ENCODE measurements around the gene SLC25A26. TPM values are rescaled to one million over a fixed set of nuclear protein-coding genes. Genes with fewer than 3 reads are reported as not detected.
"Not testable (repeated sequence)": the region's sequence is repeated elsewhere in the genome, so short reads cannot be mapped to it uniquely, and the experiment has no call there.

SLC25A26 gene
- total RNA-seq, 1 donor from 2014 or later, result 18.9 TPM

DNA sequence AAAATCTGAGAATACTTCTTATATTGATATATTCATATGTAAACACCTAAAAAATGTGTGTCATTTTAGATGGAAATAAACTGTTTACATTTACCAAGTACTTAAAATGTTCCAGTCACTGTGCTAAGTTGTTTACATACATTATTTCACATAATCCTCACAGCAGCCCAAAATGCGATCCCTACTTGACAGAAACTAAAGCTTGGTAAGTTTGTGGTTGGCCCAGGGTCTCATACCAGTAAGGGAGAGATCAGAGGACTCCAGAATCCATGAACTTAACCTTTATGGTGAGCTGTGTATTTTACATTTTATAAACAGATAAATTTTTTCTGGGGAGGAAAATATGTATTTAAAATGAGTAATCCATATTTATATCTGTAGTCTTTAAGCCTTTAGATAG, 51.2 kb downstream of the SLC25A26 start:
- Mint-ChIP-seq H3K9me3 (ENCODE audit: unreplicated experiment) (no peaks in the 10 kb centered on the region), H3K4me3 (ENCODE audit: unreplicated experiment) (no peak overlapping the region)
- no peak for DNase-seq (ENCODE audit: low spot score)

DNA sequence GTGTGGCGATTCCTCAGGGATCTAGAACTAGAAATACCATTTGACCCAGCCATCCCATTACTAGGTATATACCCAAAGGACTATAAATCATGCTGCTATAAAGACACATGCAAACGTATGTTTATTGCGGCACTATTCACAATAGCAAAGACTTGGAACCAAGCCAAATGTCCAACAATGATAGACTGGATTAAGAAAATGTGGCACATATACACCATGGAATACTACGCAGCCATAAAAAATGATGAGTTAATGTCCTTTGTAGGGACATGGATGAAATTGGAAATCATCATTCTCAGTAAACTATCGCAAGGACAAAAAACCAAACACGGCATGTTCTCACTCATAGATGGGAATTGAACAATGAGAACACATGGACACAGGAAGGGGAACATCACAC, 54.0 kb downstream of the SLC25A26 start:
- not testable (repeated sequence) for H3K4me1 Mint-ChIP-seq (ENCODE audit: unreplicated experiment); H3K4me3 Mint-ChIP-seq (ENCODE audit: unreplicated experiment); H3K27ac Mint-ChIP-seq (ENCODE audit: unreplicated experiment); DNase-seq (ENCODE audit: low spot score); H3K27me3 Mint-ChIP-seq (ENCODE audit: unreplicated experiment); H3K36me3 Mint-ChIP-seq (ENCODE audit: low read depth, unreplicated experiment); H3K9me3 Mint-ChIP-seq (ENCODE audit: unreplicated experiment)

More for the DNA sequence above, 51.2 kb downstream of the SLC25A26 start:
- Mint-ChIP-seq H3K36me3 (ENCODE audit: low read depth, unreplicated experiment) (no peaks in the 10 kb centered on the region), H3K4me1 (ENCODE audit: unreplicated experiment) (no peaks in the 10 kb centered on the region), H3K27me3 (ENCODE audit: unreplicated experiment) (peaks cover 1% of the 10 kb centered on the region), H3K27ac (ENCODE audit: unreplicated experiment) (no peak overlapping the region)
- TF ChIP-seq, protein P1, sequence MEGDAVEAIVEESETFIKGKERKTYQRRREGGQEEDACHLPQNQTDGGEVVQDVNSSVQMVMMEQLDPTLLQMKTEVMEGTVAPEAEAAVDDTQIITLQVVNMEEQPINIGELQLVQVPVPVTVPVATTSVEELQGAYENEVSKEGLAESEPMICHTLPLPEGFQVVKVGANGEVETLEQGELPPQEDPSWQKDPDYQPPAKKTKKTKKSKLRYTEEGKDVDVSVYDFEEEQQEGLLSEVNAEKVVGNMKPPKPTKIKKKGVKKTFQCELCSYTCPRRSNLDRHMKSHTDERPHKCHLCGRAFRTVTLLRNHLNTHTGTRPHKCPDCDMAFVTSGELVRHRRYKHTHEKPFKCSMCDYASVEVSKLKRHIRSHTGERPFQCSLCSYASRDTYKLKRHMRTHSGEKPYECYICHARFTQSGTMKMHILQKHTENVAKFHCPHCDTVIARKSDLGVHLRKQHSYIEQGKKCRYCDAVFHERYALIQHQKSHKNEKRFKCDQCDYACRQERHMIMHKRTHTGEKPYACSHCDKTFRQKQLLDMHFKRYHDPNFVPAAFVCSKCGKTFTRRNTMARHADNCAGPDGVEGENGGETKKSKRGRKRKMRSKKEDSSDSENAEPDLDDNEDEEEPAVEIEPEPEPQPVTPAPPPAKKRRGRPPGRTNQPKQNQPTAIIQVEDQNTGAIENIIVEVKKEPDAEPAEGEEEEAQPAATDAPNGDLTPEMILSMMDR (IDR thresholded peaks at IDR 0.05; ENCODE audit: unreplicated experiment), result no peak

DNA sequence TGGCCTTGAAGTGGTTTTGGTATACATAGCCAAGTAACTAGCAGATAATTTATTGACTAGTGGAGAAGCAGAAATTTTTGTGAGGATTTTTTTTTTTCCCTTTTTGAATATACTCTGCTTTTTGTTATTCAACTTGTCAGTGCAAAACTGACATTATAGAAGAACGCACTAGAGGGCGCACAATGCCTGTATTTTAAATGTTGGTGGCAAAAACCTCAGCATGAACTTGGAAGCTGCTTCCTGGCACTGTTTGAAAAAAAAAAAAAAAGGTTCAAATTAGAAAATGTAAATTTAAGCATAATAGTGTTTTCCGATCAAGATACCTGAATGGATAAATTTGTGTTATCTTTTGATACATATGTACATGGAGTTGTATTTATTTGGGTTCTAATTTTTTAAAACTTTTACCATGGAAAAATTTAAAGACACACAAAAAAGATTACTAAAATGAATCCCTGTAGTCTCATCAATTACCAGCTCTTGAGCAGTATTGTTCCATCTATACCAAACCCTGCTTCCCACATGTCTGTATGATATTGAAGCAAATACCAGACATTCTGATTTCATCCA, 56.0 kb downstream of the SLC25A26 start:
- Mint-ChIP-seq H3K4me1 (ENCODE audit: unreplicated experiment) (no peaks in the 10 kb centered on the region), H3K27ac (ENCODE audit: unreplicated experiment) (no peak overlapping the region), H3K36me3 (ENCODE audit: low read depth, unreplicated experiment) (no peaks in the 10 kb centered on the region), H3K9me3 (ENCODE audit: unreplicated experiment) (no peaks in the 10 kb centered on the region), H3K27me3 (ENCODE audit: unreplicated experiment) (peaks cover 1% of the 10 kb centered on the region), H3K4me3 (ENCODE audit: unreplicated experiment) (no peak overlapping the region)
- peak; percentile 68 for DNase-seq (ENCODE audit: low spot score)
- TF ChIP-seq, protein P1 (IDR thresholded peaks at IDR 0.05; ENCODE audit: unreplicated experiment), result peak; percentile 71

DNA sequence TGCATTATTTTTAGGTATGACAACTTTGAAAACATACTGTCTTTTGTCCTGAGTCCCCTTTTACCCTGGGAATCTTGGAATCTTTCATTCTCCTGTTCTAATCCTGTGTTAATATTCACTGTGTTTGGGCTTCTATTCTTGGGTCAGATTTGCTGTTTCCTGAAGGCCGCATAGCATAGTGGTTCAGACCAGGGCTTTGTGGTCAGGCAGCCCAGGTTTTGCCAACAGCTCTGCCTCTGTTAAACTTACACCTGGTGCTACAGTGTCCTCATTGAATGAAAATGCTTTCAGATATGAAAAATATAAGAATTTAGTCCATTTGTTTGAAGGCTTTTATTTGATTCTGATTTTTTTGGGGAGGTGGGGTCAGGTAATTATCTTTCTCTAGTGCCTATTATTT, 58.4 kb downstream of the SLC25A26 start:
- peaks cover 1% of the 10 kb centered on the region for H3K27me3 Mint-ChIP-seq (ENCODE audit: unreplicated experiment)
- no peak for DNase-seq (ENCODE audit: low spot score)
- H3K27ac Mint-ChIP-seq (ENCODE audit: unreplicated experiment), result no peak overlapping the region
- H3K4me1 Mint-ChIP-seq (ENCODE audit: unreplicated experiment), result no peaks in the 10 kb centered on the region
- no peaks in the 10 kb centered on the region for H3K9me3 Mint-ChIP-seq (ENCODE audit: unreplicated experiment)
- no peak overlapping the region for H3K4me3 Mint-ChIP-seq (ENCODE audit: unreplicated experiment)
- TF ChIP-seq, protein P1 (IDR thresholded peaks at IDR 0.05; ENCODE audit: unreplicated experiment), result no peak
- no peaks in the 10 kb centered on the region for H3K36me3 Mint-ChIP-seq (ENCODE audit: low read depth, unreplicated experiment)

DNA sequence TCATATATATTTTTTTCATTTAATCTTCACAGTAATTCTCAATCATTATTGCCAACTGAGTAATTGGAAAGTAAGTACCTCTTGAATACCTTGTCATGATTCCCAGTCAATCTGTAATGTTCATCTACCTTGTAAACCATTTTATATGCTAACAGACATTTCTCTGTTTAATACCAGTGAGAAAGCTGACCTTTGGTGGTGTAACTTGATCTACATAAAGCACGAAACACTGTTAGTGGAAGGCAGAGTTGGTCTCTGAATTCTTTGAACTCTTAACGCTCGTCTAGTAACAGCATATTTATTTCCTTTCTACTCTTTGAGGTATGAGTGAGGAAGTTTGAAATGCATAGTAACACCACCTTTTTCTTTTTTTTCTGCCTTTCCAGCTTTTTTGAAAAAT, 59.5 kb downstream of the SLC25A26 start:
- DNase-seq (ENCODE audit: low spot score), result no peak
- Mint-ChIP-seq H3K36me3 (ENCODE audit: low read depth, unreplicated experiment) (no peaks in the 10 kb centered on the region), H3K9me3 (ENCODE audit: unreplicated experiment) (no peaks in the 10 kb centered on the region), H3K4me3 (ENCODE audit: unreplicated experiment) (no peak overlapping the region), H3K27me3 (ENCODE audit: unreplicated experiment) (peaks cover 1% of the 10 kb centered on the region), H3K27ac (ENCODE audit: unreplicated experiment) (no peak overlapping the region), H3K4me1 (ENCODE audit: unreplicated experiment) (no peaks in the 10 kb centered on the region)
- TF ChIP-seq, protein P1 (IDR thresholded peaks at IDR 0.05; ENCODE audit: unreplicated experiment), result no peak

DNA sequence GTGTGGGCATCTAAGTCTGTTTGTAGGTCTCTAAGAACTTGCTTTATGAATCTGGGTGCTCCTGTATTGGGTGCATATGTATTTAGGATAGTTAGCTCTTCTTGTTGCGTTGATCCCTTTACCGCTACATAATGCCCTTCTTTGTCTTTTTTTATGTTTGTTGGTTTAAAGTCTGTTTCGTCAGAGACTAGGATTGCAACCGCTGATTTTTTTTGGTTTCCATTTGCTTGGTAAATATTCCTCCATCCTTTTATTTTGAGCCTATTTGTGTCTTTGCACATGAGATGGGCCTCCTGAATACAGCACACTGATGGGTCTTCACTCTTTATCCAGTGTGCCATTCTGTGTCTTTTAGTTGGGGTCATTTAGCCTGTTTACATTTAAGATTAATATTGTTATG, 71.1 kb downstream of the SLC25A26 start:
- H3K36me3 Mint-ChIP-seq (ENCODE audit: low read depth, unreplicated experiment); DNase-seq (ENCODE audit: low spot score); H3K4me1 Mint-ChIP-seq (ENCODE audit: unreplicated experiment); H3K9me3 Mint-ChIP-seq (ENCODE audit: unreplicated experiment); H3K27me3 Mint-ChIP-seq (ENCODE audit: unreplicated experiment); H3K4me3 Mint-ChIP-seq (ENCODE audit: unreplicated experiment); H3K27ac Mint-ChIP-seq (ENCODE audit: unreplicated experiment): not testable (repeated sequence)

Data from endothelial cell (in vitro differentiated cells).